Nucleus accumbens (tissue), 56 donors: ENCODE results near the gene PDE1C.

Source experiments
- DNase-seq, 56 donors: peaks; one replicate each; lab custom pipeline; 2025; lab: John Stamatoyannopoulos, UW

The PDE1C gene

GRCh38 chr7:32047801-32048200, 22.4 kb downstream of the PDE1C start:
- no peak for DNase-seq

GRCh38 chr7:32047075-32047474, 23.1 kb downstream of the PDE1C start:
- no peak for DNase-seq

- DNase-seq = no peak
These were observed 25.0 kb downstream of the PDE1C start for GRCh38 chr7:32045228-32045627.

DNA sequence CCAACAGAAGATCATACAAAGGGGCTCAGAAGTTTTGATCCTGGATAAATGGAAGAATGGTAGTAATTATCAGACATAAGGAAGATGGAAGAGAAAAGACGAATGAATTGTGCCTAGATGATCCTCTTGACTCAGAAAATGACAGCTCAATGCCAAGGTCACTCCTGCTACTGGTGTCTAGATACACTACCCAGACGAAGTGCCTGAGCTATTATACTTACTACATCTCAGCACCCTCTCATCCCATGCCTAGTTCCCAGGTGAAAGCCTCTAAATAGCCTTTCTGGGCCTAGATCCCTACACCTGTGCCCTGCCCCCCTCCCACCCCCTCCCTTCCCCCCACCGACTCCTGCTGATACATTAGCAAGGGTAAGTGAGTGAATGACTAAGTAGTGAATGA, 25.5 kb downstream of the PDE1C start:
- DNase-seq = no peak

GRCh38 chr7:32043688-32044087, 26.5 kb downstream of the PDE1C start:
- DNase-seq = no peak

DNA sequence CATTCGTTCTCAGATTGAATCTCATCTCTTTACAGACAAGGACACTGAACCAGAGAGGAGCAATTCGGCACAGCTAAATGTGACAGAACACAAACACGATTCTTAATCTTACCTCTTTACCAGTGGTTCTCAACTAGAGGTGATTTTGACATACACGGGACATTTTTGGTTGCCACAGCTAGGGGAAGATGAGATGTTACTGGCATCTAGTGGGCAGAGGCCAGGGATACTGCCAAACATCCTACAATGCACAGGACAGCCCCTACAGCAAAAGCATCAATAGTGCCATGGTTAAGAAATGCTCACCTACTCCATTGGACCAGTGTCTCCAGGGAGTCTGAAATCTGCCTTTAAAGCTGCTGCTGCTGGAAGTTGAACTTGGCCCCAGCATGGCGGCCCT, 27.3 kb downstream of the PDE1C start:
- no peak for DNase-seq

DNA sequence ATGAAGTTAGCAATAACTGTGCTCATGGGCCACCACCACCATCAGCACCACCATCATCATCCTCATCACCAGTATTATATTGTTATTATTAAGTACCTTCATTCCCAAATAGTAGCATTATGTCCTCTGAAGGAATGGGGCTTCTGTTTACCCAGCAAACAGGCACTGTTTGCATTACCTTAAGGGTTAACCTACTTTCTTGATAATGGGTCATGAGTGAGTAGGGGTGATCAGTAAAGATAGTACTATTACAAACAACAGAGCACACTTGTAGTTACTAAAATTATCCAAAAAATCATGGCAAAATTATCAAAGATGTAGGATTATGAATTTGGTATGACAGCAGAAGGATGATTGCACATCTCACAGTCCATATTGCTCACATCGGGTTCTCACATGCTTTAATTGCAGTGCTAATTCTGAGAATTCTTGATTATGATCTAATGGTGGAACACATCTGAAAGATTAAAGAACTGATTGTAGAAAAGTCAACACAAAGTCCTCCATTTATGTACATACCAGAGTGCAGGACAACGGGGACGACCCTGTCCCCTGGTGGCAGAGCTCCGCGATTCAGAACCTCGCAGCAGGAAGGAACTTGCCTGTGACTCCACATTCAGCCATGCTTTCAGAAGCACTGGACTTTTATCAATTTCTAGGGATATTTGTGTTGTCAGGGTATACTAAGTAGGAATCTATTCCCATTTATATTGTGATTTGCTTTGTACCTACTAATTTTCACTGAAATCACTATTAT, 31.0 kb downstream of the PDE1C start:
- DNase-seq = peak in 20 of 56 donors; percentile 7 to 47 (median 22)

DNA sequence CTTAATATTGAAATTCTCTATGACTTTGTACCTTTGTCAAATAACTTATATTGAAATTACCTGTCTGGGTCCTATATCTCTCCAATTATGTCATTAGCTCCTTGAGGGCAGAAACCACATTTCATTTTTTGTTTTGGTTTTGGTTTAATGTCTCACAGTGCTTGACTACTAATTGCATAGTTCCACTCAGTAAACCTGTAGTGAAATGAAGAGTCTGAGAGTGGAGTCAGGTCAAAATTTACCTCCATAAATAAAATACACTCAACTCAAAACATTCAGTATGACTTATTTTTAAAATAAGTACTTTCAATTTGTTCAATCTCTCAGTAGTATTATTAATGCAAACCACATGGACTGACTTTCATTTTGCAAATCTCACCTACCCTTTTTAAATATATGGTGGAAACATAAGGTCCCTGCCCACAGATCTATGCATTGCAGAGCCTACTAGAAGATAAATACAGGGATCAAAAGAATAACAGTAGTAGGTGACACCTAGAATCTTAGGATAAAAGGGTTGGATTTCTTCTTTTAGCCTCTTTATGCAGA, 32.5 kb downstream of the PDE1C start:
- DNase-seq = no peak

DNA sequence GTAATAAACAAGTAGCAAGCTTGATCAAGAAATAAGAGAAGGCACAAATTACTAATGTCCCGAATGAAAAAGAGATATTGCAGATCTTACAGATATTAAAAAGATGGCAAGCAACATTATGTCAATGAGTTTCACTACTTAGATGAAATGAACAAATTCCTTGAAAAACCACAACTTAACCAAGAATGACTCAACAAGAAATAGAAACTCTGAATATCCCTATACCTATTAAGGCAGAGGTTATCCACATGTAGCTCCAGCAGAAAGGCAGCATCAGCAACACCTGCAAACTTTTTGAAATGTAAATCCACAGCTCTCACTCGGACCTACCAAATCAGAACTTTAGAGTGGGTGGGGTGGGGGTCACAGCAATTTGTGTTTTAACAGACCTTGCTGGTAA, 33.6 kb downstream of the PDE1C start:
- DNase-seq = no peak

- no peak for DNase-seq
These were observed 36.2 kb downstream of the PDE1C start for GRCh38 chr7:32034052-32034451.

DNA sequence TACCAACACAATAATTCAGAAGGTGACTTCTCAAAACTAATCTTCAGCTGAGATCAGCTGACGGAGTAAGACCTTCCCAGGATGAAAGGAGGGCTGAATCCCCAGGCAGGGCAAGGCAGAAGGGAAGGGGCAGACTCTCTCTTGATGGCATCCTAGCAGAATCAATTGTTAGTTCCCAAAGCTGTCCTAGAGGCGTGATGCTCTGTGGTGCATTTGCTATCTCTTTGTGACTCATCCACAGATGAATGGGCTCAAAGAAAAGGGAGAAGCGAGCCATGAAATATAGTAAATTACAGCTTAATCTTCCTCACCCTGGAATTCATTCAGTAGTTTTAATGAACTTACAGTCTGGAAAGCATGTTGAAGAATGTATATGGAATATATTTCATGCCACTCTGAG, 37.2 kb downstream of the PDE1C start:
- DNase-seq = no peak

- DNase-seq = no peak
These were observed 38.0 kb downstream of the PDE1C start for GRCh38 chr7:32032211-32032610.

- DNase-seq = no peak
These were observed 39.1 kb downstream of the PDE1C start for GRCh38 chr7:32030904-32031692.

DNA sequence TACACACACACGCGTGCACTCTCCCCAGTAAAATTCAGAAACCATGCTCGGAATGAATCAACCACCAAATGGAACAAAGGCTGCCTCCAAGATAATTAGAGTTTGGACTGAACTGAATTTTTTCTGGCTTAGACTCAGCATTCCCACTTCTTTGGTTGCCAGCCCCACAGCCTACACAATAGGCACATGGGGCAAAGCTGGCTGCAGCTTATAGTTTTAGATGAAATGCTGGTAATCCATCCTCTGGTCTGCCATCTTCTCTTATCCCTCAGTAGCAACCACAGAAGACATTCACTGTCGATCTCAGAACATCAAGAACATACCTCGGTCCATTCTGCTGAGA, 44.2 kb downstream of the PDE1C start:
- DNase-seq = no peak

DNA sequence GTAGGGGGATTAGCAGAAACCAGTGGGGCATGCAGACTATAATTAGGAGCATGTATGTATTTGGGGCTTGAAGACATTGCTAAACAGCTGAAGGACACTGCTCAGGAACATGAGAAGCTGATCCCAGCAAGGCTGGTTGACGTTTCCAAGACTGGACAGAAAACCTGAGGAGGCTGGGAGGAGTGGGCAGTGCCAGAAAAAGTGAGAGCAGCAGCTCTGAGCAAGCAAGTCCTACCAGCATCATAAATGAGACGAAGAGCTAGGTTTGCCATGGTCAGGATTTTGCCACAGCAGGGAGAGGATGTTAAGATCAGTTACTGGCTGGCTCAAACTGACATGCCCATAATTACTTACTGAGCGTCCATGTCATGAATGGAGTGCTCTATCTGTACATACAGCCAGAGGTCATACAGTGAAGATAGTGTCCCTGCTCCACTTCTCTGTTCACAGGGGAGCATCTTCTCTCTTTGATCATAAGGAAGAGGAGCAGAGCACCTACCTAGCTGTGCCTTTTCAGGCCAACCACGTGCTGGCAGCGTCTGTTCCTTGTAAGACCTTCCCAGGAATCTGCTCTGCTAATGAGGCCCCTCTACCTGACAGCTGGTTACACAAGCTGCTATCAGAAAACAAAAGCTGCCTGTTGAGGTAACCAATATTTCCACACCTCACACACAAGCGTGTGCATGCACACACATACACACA, 44.7 kb downstream of the PDE1C start:
- DNase-seq = no peak

GRCh38 chr7:32023376-32023775, 46.8 kb downstream of the PDE1C start:
- DNase-seq = no peak

GRCh38 chr7:32022966-32023365, 47.2 kb downstream of the PDE1C start:
- DNase-seq = no peak

DNA sequence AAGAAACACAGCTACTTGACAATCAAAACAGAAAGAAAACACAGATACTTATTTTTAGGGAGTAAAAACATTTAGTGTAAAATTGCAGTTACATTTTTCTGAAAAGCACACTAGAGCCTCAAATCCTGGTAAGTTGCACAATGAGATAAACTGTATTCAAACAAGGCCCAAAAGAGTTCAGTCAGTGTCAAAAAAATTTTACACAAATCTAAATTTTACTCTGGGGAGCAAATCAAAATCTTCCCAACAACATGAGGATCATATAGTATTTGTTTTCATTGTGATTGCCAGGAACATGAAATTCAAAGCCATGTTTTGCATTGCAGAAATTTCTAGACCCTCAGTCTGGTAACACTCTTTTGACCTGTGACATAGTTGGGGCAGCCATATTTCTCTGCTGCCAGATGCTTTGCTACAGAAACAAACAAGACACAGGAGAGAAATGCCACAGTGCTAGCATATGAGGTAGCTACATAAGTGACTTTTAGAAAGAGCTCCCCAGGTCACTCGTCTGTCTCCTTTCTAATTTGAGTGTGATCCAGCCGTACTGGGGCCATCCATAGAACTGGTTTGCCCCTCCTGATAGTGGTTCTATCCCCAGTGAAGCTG, 49.6 kb downstream of the PDE1C start:
- no peak for DNase-seq

DNA sequence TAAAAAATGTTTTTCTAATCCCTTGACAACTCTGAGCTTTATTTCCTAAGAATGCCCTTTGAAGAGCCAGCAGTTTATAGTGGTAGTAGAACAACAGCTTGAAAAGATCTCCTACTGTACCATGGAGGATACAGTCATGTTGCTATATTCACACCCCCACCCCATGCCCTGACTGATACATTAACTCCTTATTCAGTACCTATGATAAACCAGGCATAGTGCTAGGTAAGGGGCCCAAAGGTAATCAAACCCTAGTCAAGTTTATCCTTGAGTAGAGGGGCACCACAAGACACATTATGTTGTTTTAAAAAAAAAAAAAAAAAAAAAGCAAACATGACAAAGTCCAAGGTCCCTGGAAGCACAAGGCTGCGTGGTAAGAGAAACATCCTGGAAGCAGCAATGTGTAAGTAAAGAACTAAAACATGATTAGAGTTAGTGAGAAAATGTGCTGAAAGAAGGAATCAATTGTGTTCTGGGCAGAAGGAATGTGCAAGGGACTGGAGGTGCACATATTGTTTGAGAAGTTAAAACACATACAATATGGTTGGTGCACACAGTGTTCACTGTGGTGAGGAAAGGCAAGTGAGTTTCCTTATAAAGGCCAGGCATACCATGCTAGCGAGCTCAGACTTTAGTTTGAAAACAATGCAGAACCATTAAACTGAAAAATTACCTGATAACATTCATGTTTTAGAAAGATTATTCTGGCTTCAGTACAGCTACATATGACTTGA, 51.2 kb downstream of the PDE1C start:
- DNase-seq = no peak

GRCh38 chr7:32015133-32015532, 55.1 kb downstream of the PDE1C start:
- DNase-seq = no peak
